CD4-positive, alpha-beta T cell treated with Interleukin-6 for 4 hours (primary cell): Measurements from ENCODE around the gene RAB3C.
"Not testable (repeated sequence)": the region's sequence is repeated elsewhere in the genome, so short reads cannot be mapped to it uniquely, and the experiment has no call there.

Experiments
- DNase-seq: peaks from one replicate; pipeline ENCODE4 v3.0.0-alpha.2; 2020; ENCODE audit warnings: mixed read lengths

RAB3C gene

GRCh38 chr5:58582803-58583491, at the start of gene RAB3C:
TSS of gene RAB3C (plus strand) at chr5:58583075. CDS start at chr5:58583209, 134 bp downstream.
- DNase-seq: peak; percentile 30

- not testable (repeated sequence) for DNase-seq
Observed at GRCh38 chr5:58541935-58542334, 40.9 kb upstream of the RAB3C start.

- no peak for DNase-seq
Observed at GRCh38 chr5:58542709-58543108, 40.2 kb upstream of the RAB3C start.

GRCh38 chr5:58543723-58544122, 39.2 kb upstream of the RAB3C start:
- DNase-seq: no peak

- DNase-seq: no peak
Observed at GRCh38 chr5:58544195-58544594, 38.7 kb upstream of the RAB3C start.

- no peak for DNase-seq
Observed at GRCh38 chr5:58544926-58545325, 37.9 kb upstream of the RAB3C start.

- no peak for DNase-seq
Observed at GRCh38 chr5:58545912-58546311, 37.0 kb upstream of the RAB3C start.

GRCh38 chr5:58548068-58548467, 34.8 kb upstream of the RAB3C start:
- DNase-seq: no peak

- DNase-seq: no peak
Observed at GRCh38 chr5:58551492-58551891, 31.4 kb upstream of the RAB3C start.

GRCh38 chr5:58557665-58558338, 25.1 kb upstream of the RAB3C start:
- DNase-seq: not testable (repeated sequence)

- not testable (repeated sequence) for DNase-seq
Observed at GRCh38 chr5:58563016-58563700, 19.7 kb upstream of the RAB3C start.

- not testable (repeated sequence) for DNase-seq
Observed at GRCh38 chr5:58564043-58564832, 18.6 kb upstream of the RAB3C start.

- no peak for DNase-seq
Observed at GRCh38 chr5:58565033-58565432, 17.8 kb upstream of the RAB3C start.

- DNase-seq: no peak
Observed at GRCh38 chr5:58571501-58571900, 11.4 kb upstream of the RAB3C start.

GRCh38 chr5:58572973-58573372, 9.9 kb upstream of the RAB3C start:
- DNase-seq: not testable (repeated sequence)

GRCh38 chr5:58579781-58580180, 3.1 kb upstream of the RAB3C start:
- no peak for DNase-seq

- no peak for DNase-seq
Observed at GRCh38 chr5:58582019-58582802, 664 bp upstream of the RAB3C start.

GRCh38 chr5:58595952-58596351, 13.1 kb downstream of the RAB3C start:
- no peak for DNase-seq

- DNase-seq: no peak
Observed at GRCh38 chr5:58598440-58598839, 15.6 kb downstream of the RAB3C start.

GRCh38 chr5:58599217-58599616, 16.3 kb downstream of the RAB3C start:
- no peak for DNase-seq

- not testable (repeated sequence) for DNase-seq
Observed at GRCh38 chr5:58600613-58601012, 17.7 kb downstream of the RAB3C start.

GRCh38 chr5:58602889-58603288, 20.0 kb downstream of the RAB3C start:
- DNase-seq: not testable (repeated sequence)
